AG09309 (cell line): Measurements from ENCODE around the gene CDH4.

Experiments
- DNase-seq: peaks from one replicate; pipeline ENCODE4 v3.0.0-alpha.2; 2010; ENCODE audit warnings: low read depth
- H3K4me3 ChIP-seq: 2 replicates; pipeline ENCODE4 v1.5.1; 2011; ENCODE audit warnings: mild to moderate bottlenecking, low read depth, low read length, moderate library complexity; ENCODE audit not compliant: control insufficient read depth
- CTCF ChIP-seq: IDR thresholded peaks from 2 replicates; pipeline ENCODE4 v1.5.1; 2011; ENCODE audit warnings: mild to moderate bottlenecking, low read depth, low read length, inconsistent platforms; ENCODE audit not compliant: insufficient read depth, control insufficient read depth; ENCODE audit errors: missing control alignments

CDH4 gene

GRCh38 chr20:61862881-61863280, 610.8 kb downstream of the CDH4 start:
- no peak for DNase-seq
- no peak for TF ChIP-seq CTCF
- no peak overlapping the region for H3K4me3 ChIP-seq

GRCh38 chr20:61864481-61864880, 612.4 kb downstream of the CDH4 start:
- no peak overlapping the region for H3K4me3 ChIP-seq
- TF ChIP-seq CTCF = no peak
- DNase-seq = no peak

DNA sequence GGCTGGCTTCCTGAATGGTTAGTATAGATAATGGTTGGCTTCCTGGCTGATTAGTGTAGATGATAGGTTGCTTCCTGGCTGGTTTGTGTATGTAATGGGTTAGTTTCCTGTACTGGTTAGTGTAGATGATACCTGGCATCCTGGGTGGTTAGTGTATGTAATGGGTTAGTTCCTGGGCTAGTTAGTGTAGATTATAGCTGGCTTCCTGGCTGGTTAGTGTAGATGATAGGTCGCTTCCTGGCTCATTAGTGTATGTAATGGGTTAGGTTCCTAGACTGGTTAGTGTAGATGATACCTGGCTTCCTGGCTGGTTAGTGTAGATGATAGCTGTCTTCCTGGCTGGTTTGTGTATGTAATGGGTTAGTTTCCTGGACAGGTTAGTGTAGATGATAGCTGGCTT, 613.3 kb downstream of the CDH4 start:
- DNase-seq = no peak
- H3K4me3 ChIP-seq = no peak overlapping the region
- no peak for TF ChIP-seq CTCF

DNA sequence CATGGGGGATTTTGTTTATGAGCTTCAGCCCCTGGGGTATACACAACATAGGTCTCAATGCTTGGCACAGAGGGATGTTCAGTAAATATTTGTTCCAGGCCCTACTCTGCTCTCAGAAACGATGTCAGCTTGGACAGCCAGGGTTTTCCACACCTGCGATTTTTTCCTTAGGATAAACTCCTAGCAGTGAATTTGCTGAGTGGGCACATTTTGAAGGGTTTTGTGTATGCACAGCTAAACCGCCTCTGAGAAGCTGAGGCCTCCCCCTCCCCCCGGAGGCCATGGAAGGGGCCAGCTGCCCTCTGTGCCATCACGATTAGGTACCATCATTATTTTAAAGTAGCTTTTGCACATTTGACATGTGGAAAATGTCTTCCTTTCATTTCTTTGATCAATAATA, 614.1 kb downstream of the CDH4 start:
- no peak for TF ChIP-seq CTCF
- no peak overlapping the region for H3K4me3 ChIP-seq
- no peak for DNase-seq

GRCh38 chr20:61868006-61868405, 615.9 kb downstream of the CDH4 start:
- H3K4me3 ChIP-seq = no peak overlapping the region
- no peak for TF ChIP-seq CTCF
- no peak for DNase-seq

DNA sequence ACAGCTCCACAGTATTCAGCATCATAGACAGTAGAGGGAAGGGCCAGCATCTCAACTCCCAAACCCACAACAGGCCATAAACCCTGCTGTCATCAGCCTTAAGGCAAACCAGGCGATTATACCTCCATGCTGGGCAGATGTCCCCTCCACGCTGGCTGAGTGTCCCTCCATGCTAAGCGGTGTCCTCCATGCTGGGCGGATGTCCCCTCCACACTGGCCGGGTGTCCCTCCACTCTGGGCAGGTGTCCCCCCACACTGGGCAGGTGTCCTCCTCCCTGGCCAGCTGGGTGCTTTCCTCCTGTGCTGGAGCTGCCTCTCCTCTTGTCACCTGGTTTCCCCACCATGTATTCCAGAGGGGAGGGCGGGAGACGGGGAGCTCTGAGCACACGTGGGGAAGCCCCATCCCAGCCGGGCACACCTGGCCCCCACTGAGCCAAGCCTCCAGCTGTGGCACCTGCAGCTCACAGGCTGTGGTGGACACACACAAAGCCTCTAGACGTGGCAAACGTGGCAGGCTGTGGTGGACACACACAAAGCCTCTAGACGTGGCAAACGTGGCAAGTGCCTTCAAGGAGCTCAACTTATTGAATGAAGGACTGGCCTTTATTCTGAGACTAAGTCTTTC, 616.5 kb downstream of the CDH4 start:
- no peak for TF ChIP-seq CTCF
- DNase-seq = no peak
- no peak overlapping the region for H3K4me3 ChIP-seq
